ENCODE data around the gene CHD6.

The CHD6 gene

DNA sequence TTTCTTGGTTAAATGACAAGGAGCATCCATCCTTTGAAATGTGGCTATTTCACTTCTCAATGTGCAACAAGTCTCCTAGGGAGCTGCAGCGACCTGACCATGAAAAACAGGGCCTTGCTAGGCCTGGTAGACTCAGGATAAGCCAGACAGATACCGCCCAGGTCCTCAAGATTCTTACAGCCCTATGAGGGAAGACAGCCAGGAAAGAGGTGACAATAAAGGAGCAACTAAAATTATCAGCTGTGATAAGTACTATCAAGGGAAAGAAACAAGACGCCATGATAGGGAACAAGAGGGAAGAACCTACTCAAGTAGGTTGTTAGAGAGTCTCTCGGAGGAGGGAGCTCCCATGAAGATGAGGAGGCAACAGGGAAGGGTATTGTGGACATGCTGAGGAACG is 200.1 kb downstream of the CHD6 start:
- no peak for DNase-seq

DNA sequence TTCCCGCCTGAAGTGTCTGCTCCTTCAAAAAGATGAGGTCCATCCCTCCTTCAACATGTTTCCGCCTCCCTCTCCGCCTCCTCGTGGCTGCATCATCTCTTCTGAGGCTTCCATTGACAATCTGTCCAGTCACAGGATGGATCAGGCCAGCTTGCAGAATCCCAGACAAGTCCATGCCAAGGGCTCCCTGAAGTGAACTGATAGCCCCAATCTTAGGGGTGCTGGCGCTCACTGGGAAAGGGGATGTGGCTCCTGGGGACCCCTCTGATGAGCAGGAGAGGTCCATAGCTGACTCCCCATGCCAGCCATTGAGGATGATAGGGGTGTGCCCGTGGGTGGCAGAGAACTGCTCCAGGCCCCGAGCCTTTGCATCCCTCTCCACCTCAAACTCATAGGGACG is 203.0 kb downstream of the CHD6 start:
- DNase-seq = no peak

DNA sequence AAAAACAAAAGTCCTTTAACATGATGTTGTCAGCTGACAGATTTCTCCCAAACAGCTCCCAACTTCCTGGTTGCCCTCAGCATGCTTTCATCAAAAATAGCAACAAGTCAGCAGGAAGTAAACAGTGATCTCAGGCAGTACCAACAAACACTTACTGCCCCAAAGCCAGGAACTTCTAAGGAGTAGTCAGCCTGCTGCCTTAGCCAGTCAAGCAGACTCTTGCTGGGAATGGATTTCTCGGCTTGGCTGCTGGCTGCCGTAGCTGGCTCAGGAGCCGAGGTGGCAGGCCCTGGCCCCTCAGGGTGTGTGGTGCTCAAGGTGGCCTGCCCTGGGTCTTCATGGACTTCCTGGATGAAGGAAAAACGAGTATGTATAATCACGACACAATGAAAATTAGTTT is 205.0 kb downstream of the CHD6 start:
- DNase-seq = no peak

DNA sequence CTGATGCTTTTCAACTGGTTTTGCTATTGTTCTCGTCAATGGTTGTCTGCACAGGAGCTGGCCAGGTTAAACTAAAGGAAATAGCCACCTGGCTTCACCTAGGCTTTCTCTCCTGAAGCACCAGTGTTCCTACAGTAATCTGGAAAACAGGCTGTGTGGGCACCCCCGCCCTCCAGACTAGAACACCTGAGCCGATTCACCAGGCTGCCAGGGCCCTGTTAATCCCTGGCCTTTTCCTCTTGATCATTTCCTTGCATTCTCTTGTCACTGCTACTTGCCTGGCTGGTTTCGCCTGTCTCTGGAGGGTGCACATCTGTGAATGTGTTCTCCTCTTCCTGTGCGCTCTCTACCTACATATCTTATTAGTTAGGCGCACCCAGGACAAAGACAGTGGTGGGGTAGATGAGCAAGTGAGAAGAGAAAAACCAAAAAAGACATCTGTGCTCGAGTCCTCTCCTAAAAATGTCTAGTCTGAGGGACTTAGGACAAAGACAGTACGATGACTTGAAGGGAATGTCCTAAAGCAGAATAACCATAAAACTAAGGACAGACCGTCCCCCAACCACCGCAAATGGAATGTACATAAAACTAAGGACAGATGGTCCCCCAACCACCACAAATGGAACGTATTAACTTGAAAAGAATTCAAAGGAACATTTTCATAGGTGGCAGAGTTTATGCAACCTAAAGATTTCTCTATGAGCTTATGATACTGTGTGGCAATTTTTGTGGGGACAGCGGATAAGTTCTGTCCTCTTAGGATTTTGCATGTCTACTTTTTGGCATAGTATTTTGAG is 205.7 kb downstream of the CHD6 start:
- DNase-seq = no peak

DNA sequence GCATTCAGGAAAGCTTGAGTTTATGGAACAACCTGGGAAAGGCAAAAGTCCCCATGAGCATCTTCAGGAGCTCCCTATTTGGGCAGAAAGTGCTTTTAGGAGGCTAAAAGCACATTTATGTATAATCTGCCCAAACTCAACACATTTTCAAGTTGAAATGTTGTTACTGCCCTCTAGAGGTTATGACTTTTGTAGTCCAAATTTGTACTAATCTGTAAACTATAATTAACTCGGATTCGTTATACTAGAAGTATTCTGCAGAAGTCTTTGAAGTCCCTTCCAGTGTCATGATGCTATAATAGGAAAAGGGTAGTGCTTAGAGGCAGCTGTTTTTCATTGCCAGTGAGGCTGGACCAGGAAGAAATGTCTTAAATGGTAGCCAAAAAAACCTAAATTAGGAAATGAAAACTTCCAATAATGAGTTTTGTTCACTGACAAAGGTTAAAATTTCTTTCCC is 206.8 kb downstream of the CHD6 start:
- no peak for DNase-seq

DNA sequence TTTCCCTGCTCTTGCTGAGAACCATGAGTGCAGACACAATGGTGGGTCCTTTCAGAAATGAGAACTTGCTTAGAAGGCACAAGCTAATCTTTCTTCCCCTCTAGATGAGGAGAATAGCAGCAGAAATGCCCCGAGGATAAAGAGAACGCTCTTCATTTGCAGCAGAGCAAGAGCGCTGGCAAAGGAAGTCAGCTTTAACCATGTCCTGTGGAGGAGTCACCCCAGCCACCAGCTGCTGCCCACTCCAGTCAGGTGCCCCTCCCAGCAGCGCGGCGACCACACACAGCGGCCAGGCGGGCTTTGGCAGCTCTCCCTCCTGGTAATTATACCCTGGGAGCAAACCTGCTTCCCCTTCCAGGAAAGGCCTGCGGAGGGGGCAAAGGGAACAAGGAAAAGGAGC is 209.2 kb downstream of the CHD6 start:
- no peak for DNase-seq

DNA sequence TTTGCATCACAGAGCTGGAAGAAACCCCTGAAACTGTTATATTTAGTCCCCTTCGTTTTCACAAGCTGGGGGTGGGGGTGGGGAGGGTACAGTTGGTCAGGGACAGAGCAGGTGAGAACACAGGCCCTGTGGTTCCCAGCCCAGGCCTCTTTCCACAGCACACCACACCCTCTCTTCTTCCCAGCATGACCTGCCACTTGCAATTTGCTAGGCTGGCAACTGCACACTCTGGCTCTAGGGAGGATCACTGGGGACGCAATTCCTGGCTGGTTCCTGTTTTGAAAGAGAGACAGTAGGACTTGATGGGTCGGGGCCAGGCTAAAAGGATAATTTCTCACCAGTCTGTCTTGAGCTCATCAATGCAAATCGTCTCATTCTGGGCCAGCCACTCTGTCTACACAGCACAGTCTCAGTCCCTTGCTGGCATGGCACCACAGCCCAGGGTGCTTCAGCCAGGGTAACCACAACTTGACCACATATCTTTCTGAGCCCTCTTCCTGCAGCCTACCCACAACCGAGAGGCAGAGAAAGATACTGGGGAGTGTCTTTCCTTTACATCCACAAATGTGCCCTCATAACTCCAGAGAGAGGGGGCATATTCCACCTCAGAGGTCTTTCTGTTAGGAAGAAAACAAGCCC is 209.9 kb downstream of the CHD6 start:
- DNase-seq = no peak

DNA sequence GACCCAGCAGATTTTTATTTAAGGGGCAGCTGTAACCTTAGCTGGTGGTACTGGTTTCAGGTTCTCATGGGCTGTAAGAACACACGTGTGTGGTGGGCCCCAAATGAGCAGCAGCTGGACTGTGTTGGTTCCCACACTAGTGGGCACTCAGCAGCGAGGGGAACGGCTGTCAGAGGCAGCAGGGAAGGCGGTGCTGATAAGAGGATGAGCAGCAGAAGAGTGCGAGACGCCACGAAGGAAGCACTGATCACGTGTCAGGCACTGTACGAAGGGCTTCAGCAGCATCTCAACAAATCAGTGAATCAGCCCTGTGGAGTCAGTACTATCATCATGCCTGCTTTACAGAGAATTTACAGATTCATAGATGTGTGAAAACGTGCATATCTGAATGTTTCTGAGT is 210.6 kb downstream of the CHD6 start:
- no peak for DNase-seq

DNA sequence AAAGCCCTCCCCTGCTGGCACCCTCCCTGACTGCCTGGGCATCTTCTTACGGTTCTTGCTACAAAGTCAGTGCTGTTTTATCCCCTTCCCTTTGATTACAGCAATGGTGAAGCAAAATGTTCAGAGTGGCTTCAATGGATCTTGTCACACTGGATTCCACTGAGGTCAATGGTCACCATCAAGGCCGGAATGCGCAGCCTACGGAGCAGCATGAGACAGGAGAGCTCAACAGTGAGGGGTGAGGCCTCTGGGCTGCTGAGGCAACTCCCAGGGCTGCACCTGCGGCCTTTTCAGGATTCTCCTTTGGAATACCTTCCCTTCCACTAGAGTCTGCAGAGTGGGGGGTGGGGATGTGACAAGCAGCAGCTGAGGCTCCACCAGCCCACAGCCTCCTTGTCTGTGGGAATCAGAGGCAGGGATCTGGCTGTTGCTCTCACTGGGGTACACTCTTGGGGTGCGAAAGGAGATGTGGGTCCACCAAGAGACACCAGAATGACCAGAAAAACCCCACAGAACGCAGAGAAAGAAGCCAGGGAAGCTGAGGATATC is 211.2 kb downstream of the CHD6 start:
- no peak for DNase-seq

DNA sequence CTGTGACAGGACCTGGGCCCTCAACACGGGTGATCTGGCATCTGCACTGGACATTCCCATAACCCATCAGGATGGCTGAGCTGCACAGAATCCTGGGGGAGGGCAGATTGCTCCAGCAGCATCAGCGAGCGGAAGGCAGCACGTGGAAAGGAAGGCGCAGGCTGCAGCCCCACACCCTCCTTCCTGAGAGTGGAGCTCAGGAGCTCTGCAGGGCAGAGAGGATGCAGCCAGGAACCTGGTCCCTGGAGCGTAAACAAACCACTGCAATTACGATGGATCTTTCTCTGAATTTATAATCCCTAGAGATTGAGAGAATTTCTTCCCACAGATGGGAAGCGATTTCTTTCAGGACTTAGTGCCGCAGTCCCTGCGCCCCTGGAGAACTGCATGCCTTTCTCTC is 211.8 kb downstream of the CHD6 start:
- DNase-seq = no peak

DNA sequence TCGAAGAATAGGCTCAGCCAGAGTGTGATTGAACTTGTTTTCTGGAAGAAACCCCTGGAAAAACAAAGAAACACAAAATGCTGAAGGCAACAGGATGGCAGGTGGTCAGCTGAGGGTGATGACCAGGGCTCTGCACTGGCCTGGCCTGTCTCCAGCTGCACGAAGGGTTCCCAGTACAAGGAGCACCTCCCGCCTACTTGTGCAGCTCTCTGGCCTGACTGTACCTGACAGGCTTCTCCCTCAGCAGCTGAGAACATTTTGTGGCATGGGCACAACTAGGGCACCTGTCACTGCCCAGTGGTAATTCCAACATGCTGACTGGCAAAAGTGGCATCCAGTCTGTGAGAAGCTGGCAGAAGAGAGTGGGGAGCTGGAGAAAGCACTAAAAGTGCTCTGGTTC is 212.7 kb downstream of the CHD6 start:
- no peak for DNase-seq

DNA sequence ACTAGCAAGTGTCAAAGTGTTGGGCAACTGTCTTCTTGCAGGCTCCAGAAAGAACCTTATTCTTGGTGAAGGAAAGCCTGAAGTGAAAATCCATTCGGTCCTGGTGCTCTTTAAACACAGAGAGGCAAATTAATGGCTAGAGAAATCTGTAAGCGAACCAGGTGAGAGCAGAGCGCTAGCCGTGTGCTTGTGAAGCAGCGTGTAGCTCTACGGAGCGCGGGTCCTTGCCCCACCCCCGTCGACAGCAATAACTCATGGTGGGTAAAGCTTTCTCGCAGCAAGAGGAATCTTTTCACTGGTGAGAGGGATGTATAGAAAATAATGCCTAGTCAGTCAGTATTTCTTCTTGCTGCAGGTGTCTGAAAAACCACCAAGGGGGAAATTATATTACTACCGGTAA is 214.6 kb downstream of the CHD6 start:
- no peak for DNase-seq

DNA sequence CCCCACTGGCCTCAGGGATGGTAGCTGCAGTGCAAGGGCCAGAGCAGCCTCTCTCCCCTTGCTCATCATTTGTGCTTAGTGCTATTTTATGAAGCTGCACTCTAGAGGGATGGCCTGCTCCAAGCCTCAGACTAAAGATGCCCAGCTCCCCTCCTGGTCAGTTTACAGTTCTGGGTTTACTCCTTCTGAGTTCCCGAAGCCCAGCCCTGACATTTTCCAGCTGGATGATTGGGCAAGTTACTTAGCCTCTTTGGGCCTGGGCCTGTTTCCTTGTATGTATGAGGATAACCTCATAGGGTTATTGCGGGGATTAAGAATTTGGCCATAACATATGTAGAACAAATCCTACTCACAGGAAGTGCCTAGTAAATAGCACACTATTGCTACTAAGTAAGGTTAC is 219.8 kb downstream of the CHD6 start:
- DNase-seq = no peak

DNA sequence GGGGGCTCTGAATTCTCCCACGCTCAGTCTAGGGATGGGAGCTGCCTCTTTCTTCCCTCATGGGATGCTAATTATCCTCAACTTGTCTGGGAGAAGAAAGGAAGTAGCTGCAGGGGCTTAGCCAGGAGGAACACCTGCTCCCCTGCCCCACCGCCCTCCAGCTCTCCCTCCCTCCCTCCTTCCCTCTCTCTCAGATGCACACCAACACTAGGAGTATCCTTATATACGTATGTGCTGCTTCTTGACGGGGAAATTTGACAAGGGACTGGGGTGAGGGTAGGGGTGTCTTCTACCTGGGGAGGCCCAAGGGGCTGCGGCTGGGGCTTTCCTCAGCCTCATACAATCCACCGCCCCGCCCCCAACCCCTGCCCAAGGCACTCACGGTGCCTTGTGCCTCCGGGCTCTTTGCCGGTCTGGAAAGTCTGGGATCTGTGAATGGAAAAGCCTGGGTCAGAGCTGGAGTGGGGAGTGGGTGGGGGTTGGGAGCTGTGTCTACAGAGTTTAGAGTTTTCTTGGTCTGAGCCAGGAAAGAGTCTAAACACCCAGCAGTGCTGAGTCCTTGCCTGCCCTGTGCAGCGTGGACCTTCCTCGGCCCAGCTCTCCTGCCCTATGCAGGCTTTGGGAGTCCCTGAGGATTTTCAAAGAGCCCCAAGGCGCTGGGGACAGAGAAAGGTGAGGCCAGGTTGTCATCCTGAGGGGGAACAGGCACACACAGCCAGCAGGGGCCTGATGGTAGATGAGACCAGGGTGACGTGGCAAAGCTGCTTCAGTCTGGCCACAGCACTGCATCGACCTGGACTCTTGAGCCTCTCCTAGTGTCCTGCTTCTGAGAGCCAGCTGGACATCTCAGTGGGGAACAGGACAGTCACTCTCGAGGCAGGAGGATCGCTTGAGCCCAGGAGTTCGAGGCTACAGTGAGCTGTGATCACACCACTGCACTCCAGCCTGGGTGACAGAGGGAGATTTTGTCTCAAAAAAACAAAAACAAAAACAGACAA is 222.2 kb downstream of the CHD6 start:
- no peak for DNase-seq

DNA sequence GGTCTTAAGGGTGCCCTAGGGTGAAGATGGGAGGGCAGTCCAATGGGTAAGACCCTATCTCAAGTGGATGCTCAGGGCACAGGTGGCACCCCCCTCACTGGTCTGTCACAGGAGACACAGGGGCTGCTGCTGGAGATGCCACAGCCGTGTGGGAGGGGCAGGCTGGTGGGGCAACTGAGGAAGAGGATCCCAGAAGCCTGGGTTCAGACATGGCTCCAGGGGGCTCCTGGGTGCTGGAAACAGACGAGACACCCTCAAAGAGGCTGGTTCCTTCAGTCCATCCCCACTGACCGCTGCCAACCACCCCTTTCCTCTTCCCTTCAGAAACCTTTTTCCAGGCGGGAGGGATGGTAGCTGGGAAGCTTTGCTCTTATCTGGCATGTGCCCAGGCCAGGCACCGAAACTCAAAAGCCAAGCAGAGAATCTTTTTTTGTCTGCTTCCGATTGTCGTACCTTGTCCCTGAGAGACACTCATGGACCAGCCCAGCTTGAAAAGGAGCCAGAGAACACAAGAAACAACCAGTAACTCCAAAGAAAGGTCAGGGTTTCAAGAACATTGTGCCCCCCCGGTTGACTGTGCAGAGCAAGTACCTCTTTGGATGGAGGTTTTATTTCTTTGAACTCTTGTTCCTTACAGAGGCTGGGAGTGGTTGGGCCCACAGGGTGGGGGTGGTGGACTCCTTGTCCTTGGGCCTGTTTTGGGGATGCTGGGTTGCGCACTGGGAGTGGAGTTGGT is 223.1 kb downstream of the CHD6 start:
- no peak for DNase-seq

DNA sequence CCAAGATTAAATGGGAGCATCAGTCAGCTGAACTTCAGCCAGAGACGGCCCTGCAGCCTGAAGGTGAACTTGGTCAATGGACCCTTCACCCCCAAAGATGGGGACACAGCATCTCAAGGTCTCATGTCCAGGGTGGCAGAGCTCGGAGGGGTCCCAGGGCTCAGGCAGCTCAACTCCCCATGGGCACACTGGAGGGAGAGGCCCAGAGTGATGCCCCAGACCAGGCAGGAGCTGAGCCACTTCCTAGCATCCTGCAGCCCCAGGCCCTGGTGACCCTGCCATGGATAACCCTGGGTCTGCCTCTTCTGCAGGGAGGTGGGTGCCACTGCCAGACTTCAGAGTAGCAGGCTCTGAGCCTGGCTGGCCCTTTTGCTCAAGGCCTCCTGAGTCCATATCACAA is 224.1 kb downstream of the CHD6 start:
- DNase-seq = no peak

DNA sequence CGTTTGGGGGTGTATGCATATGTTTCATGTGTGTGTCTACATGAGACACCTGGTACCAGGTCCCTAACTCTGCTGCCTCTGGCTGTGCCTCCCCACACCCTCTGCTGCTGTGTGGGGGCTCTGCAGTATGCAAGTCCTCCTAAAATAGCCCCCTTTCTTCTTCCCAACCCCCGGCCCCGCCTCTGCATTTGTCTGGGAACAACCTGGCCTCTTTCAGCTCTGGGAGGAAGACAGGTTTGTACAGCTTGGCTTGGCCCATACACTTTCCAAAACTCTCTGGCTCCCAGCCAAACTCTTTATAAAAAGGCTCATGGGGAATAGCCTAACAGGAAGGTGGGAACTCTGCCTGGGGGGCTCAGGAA is 224.5 kb downstream of the CHD6 start:
- no peak for DNase-seq

DNA sequence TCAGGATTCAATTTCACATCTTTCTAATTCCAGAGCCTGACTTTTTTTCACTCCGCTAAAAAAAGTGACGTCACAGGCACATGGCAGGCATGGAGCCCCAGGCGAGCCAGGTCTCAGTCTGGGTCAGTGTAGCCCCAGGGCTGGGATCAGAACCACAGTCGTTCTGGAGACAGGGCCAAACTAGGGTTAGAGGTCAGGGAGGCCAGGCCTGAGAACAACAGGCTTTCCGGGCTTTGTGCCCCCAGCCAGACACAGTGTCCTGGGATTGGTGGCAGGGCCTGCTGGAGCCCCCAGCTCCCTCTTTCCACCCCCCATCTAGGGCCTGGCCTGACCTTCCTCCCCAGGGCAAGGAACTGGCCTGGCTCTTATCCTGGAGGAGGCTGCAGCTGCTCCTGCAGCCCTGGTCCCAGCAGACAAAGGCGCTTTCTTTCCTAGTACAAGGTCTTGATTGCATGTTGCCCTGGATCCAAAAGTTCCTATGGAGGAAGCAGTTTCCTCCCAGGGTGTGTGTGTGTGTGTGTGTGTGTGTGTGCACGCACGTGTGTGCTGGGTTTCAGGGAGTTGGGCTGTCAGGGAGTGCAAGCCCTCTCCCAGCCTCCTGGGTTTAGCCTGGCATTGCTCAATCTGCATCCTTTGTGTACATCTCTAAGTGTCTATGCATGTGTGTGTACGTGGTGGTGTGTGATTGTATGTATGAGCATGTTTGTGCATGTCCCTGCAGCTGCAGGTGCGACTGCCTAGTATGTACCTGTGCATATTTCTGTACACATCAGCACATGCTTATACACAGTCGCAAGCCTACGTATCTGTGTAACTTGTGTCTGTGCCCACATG is 225.1 kb downstream of the CHD6 start:
- no peak for DNase-seq

DNA sequence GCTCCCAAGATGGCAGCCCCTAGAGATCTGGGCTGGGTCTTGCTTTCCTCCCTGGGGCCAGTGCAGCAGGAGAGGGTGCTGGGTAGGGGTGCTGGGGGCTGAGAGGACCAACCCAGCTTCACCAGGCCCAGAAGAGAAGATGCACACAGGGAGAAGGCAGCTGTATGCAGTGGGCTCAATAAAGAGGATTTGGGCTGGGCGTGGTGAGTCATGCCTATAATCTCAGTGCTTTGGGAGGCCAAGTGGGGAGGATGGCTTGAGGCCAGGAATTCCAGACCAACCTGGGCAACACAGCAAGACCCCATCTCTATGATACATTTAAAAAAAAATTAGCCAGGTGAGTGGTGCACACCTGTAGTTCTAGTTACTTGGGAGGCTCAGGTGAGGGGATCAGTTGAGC is 225.9 kb downstream of the CHD6 start:
- no peak for DNase-seq

DNA sequence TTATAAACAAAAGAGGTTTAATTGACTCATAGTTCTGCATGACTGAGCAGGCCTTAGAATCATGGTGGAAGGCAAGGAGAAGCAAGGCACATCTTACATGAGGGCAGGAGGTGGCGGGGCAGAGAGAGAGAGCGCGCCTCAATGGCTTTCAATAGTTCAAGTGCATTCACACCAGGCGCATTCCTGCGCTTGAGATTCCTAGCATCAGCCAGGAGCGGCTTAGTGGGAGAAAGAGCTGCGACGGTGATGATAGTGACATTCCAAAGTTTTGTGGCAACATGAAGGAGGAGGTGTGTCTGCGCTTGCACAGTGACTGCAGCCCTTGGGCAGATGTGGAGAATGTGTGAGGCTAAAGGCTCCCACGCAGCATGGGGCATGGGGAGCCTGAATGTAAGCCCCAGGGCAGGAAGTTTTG is 226.6 kb downstream of the CHD6 start:
- DNase-seq = no peak

DNA sequence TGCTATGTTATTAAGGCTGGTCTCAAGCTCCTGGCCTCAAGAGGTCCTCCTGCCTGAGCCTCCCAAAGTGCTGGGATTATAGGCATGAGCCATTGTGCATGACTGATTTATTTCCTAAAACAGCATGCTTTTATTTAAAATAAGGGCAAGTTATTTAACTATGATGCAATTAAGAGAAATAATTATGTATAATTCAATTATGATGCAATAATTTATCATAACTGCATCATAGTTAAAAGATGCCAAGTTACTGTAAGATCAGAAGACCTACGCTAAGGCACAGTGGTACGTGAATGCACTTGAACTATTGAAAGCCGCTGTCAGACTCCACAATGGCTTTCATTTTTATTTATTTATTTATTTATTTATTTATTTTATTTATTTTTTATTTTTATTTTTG is 227.3 kb downstream of the CHD6 start:
- DNase-seq = no peak

DNA sequence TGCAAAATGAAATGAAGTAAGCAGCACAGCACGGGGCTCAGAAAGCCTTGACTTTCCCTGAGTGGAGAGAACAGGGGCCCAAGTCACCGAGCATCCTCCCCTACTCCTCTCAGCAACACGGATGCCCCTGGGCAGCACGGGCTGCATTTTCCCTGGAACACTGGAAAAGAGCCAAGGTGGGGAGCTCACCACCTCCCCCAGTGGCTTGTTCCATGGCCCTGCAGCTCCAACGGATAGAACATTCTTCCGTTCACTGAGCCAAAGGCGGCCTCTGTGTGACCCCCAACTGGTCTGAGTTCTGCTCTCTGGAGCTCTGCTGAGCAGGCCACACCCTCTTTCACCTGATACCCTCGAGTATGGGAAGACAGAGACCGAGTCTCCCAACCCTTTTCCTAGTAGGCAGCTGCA is 230.7 kb downstream of the CHD6 start:
- no peak for DNase-seq
